Upper lobe of left lung (tissue), 6 donors: Measurements from ENCODE around the gene SEZ6L. TPM values are rescaled to one million over a fixed set of nuclear protein-coding genes. Genes with fewer than 3 reads are reported as not detected.
"Not testable (repeated sequence)": the region's sequence is repeated elsewhere in the genome, so short reads cannot be mapped to it uniquely, and the experiment has no call there.

ENCODE experiments used
- ATAC-seq, 2 donors: fragments of 200-7000 bp; cut with Tn5 transposase; one replicate each; pipeline ENCODE4 v1.9.1; 2022; ENCODE audit warnings: mild to moderate bottlenecking in 2 of 2, moderate library complexity in 2 of 2; ENCODE audit not compliant: low FRiP score in 2 of 2
- DNase-seq, 2 donors: peaks; one replicate each; pipeline ENCODE4 v3.0.0-alpha.2; 2019 to 2020
- H3K27ac ChIP-seq, 4 donors: fragments of 200-600 bp; sonication (generic); one replicate each; pipeline ENCODE4 v1.5.1; 2016 to 2019
- H3K27me3 ChIP-seq, 4 donors: fragments of 200-600 bp; sonication (generic); one replicate each; pipeline ENCODE4 v1.5.1; 2017 to 2019
- H3K36me3 ChIP-seq, 4 donors: fragments of 200-600 bp; sonication (generic); one replicate each; pipeline ENCODE4 v1.5.1; 2016 to 2019
- H3K4me1 ChIP-seq, 4 donors: fragments of 200-600 bp; sonication (generic); one replicate each; pipeline ENCODE4 v1.5.1; 2018 to 2019
- H3K4me3 ChIP-seq, 4 donors: fragments of 200-600 bp; sonication (generic); one replicate each; pipeline ENCODE4 v1.5.1; 2017 to 2019; ENCODE audit warnings: mild to moderate bottlenecking in 2 of 4, moderate library complexity in 1 of 4
- H3K9me3 ChIP-seq, 4 donors: fragments of 200-600 bp; sonication (generic); one replicate each; pipeline ENCODE4 v1.5.1; 2018 to 2019
- CTCF ChIP-seq, 6 experiments: fragments of 450-650 bp in 4 of 6; fragments of 200-600 bp in 2 of 6; sonication (generic) in 2 of 6; IDR thresholded peaks; one replicate each; pipeline ENCODE4 v1.5.1; 2016 to 2019; ENCODE audit warnings: antibody characterized with exemption in 6 of 6
- EP300 ChIP-seq, 4 donors: sonication (generic); formaldehyde crosslinking; IDR thresholded peaks; one replicate each; pipeline ENCODE4 v1.5.1; 2017; ENCODE audit warnings: antibody characterized with exemption in 4 of 4, control low read depth in 2 of 4
- POLR2A ChIP-seq, 4 donors: fragments of 450-650 bp; IDR thresholded peaks; one replicate each; pipeline ENCODE4 v1.5.1; 2016 to 2017; ENCODE audit warnings: antibody characterized with exemption in 4 of 4, mild to moderate bottlenecking in 2 of 4
- POLR2AphosphoS5 ChIP-seq, 2 donors: sonication (generic); formaldehyde crosslinking; IDR thresholded peaks; one replicate each; pipeline ENCODE4 v1.5.1; 2017; ENCODE audit warnings: antibody characterized with exemption in 2 of 2
- WGBS, 2 donors: methylation state at CpG; one replicate each; pipeline ENCODE4 v1.1.5; 2017 to 2018; 5-methylcytosine and 5-hydroxymethylcytosine counted together
- total RNA-seq, 6 donors: library from RNA; depleted of rRNA in 4 of 6; stranded (reverse); fragments of >200 nt in 4 of 6; gene quantifications; one replicate each; pipeline versions ENCODE4 v1.1.0 to v1.2.1, GENCODE V29; 2016 to 2021
- donor health status: DM: no; HTN: no; CAD: no; lungs with moderate emphysema.
- donor health status: DM: no; HTN: yes; CAD: no; lungs with severe emphysema.

The SEZ6L gene
- total RNA-seq, 6 donors from 2014 or later: 0.06 to 1.2 (median 0.24) TPM; not detected in 3

- no peak overlapping the region for H3K27ac ChIP-seq
- no peaks in the 10 kb centered on the region for H3K27me3 ChIP-seq
- DNase-seq (no peak), ATAC-seq (no peak)
- no peak overlapping the region for H3K4me3 ChIP-seq
- WGBS, 2 donors: 60 to 79% methylated on average over 1 of the region's 1 CpG
- TF ChIP-seq POLR2A (IDR thresholded peaks at IDR 0.05): no peak
- no peaks in the 10 kb centered on the region for H3K4me1 ChIP-seq
- no peaks in the 10 kb centered on the region for H3K36me3 ChIP-seq
- no peaks in the 10 kb centered on the region for H3K9me3 ChIP-seq
These were observed 230.0 kb downstream of the SEZ6L start for GRCh38 chr22:26399289-26399688.

- Histone ChIP-seq H3K9me3 (no peaks in the 10 kb centered on the region), H3K4me3 (no peak overlapping the region), H3K27me3 (no peaks in the 10 kb centered on the region), H3K36me3 (no peaks in the 10 kb centered on the region), H3K4me1 (no peaks in the 10 kb centered on the region), H3K27ac (no peak overlapping the region)
- 82 to 86% methylated on average over 5 of the region's 5 CpGs for WGBS, 2 donors
- no peak for TF ChIP-seq EP300 (IDR thresholded peaks at IDR 0.05)
- no peak for TF ChIP-seq CTCF (IDR thresholded peaks at IDR 0.05)
- no peak for TF ChIP-seq POLR2AphosphoS5 (IDR thresholded peaks at IDR 0.05)
- TF ChIP-seq POLR2A (IDR thresholded peaks at IDR 0.05): no peak
- no peak for DNase-seq
- ATAC-seq: no peak
These were observed 232.5 kb downstream of the SEZ6L start for GRCh38 chr22:26401726-26402125.

GRCh38 chr22:26404851-26405421, 235.7 kb downstream of the SEZ6L start:
- no peak overlapping the region for H3K4me3 ChIP-seq
- no peaks in the 10 kb centered on the region for H3K4me1 ChIP-seq
- ATAC-seq: peak in 1 of 2 donors; percentile 49
- no peaks in the 10 kb centered on the region for H3K36me3 ChIP-seq
- no peak for TF ChIP-seq POLR2AphosphoS5 (IDR thresholded peaks at IDR 0.05)
- TF ChIP-seq EP300 (IDR thresholded peaks at IDR 0.05): no peak
- TF ChIP-seq CTCF (IDR thresholded peaks at IDR 0.05): no peak
- TF ChIP-seq POLR2A (IDR thresholded peaks at IDR 0.05): no peak
- no peaks in the 10 kb centered on the region for H3K9me3 ChIP-seq
- DNase-seq: no peak
- no peak overlapping the region for H3K27ac ChIP-seq
- H3K27me3 ChIP-seq: no peaks in the 10 kb centered on the region
- 34 to 41% methylated on average over 6 of the region's 6 CpGs for WGBS, 2 donors

- Histone ChIP-seq H3K4me1 (no peaks in the 10 kb centered on the region), H3K4me3 (no peak overlapping the region), H3K9me3 (no peaks in the 10 kb centered on the region), H3K27me3 (no peaks in the 10 kb centered on the region), H3K27ac (no peak overlapping the region), H3K36me3 (no peaks in the 10 kb centered on the region)
- no peak for ATAC-seq
- TF ChIP-seq POLR2A (IDR thresholded peaks at IDR 0.05) (no peak), EP300 (IDR thresholded peaks at IDR 0.05) (no peak), POLR2AphosphoS5 (IDR thresholded peaks at IDR 0.05) (no peak), CTCF (IDR thresholded peaks at IDR 0.05) (no peak)
- 78 to 89% methylated on average over 4 of the region's 4 CpGs for WGBS, 2 donors
- DNase-seq: no peak
These were observed 236.9 kb downstream of the SEZ6L start for GRCh38 chr22:26406118-26406517.

- not testable (repeated sequence) for ATAC-seq, H3K36me3 ChIP-seq, H3K4me3 ChIP-seq, H3K27ac ChIP-seq, H3K27me3 ChIP-seq, DNase-seq, H3K4me1 ChIP-seq, H3K9me3 ChIP-seq
- 86 to 92% methylated on average over 7 of the region's 7 CpGs for WGBS, 2 donors
These were observed 239.4 kb downstream of the SEZ6L start for GRCh38 chr22:26408562-26409220.
